A549 (cell line): Measurements from ENCODE around the gene NKAIN2. TPM values are rescaled to one million over a fixed set of nuclear protein-coding genes. Genes with fewer than 3 reads are reported as not detected.

ENCODE experiments used
- ATAC-seq, 2 experiments: fragments of 200-7000 bp in 1 of 2; fragments of >200 bp in 1 of 2; cut with Nextera tagmentation in 1 of 2; cut with Tn5 transposase in 1 of 2; 3 replicates each; pipeline versions ENCODE4 v1.8.0 to v1.9.1; 2018 to 2020; ENCODE audit warnings: mild to moderate bottlenecking in 1 of 2, moderate library complexity in 1 of 2
- CTCF ChIA-PET: fragments of 300-600 bp; sonication (Branson Sonifier 250); formaldehyde crosslinking; extraction: SDS; loops from one replicate; lab custom pipeline; 2021; ENCODE audit warnings: antibody characterized with exemption, inconsistent platforms; lab: Yijun Ruan, JAX
- POLR2A ChIA-PET: fragments of 350-600 bp; formaldehyde crosslinking; extraction: SDS; loops from one replicate; lab custom pipeline; 2021; ENCODE audit warnings: antibody characterized with exemption, inconsistent platforms; lab: Yijun Ruan, JAX
- DNase-seq, 2 experiments: peaks; one replicate each; pipeline versions ENCODE4 v3.0.0 to v3.0.0-alpha.2; 2011 to 2016; ENCODE audit warnings: low read depth in 1 of 2, low spot score in 1 of 2
- FAIRE-seq: peaks from 2 replicates; lab custom pipeline; 2011; peaks lifted over from hg19 to GRCh38; lab: Jason Lieb, UNC
- H3K27ac ChIP-seq, 2 experiments: fragments of >200 bp; sonication (Bioruptor Twin); formaldehyde crosslinking; 3 replicates each; pipeline ENCODE4 v1.5.1; 2016 to 2017
- H3K4me1 ChIP-seq: fragments of >200 bp; sonication (Bioruptor Twin); formaldehyde crosslinking; 3 replicates; pipeline ENCODE4 v1.6.1; 2016
- H3K4me2 ChIP-seq: fragments of >200 bp; sonication (Bioruptor Twin); formaldehyde crosslinking; 3 replicates; pipeline ENCODE4 v1.6.1; 2016
- H3K4me3 ChIP-seq: fragments of >200 bp; sonication (Bioruptor Twin); formaldehyde crosslinking; 3 replicates; pipeline ENCODE4 v1.5.1; 2016
- H3K9me3 ChIP-seq: fragments of >200 bp; sonication (Bioruptor Twin); formaldehyde crosslinking; 3 replicates; pipeline ENCODE4 v1.6.1; 2016
- CBX2 ChIP-seq: fragments of 200-600 bp; sonication (generic); IDR thresholded peaks from 2 replicates; pipeline ENCODE4 v1.6.1; 2016; ENCODE audit warnings: low read depth, mild to moderate bottlenecking, borderline replicate concordance
- CHD4 ChIP-seq: fragments of 200-600 bp; sonication (generic); IDR thresholded peaks from 2 replicates; pipeline ENCODE4 v1.6.1; 2016; ENCODE audit warnings: antibody characterized with exemption, mild to moderate bottlenecking, borderline replicate concordance
- EHMT2 ChIP-seq: fragments of 200-600 bp; sonication (generic); IDR thresholded peaks from 2 replicates; pipeline ENCODE4 v1.6.1; 2016; ENCODE audit warnings: antibody characterized with exemption, low read depth, mild to moderate bottlenecking, moderate library complexity
- EP300 ChIP-seq, 2 experiments: fragments of >200 bp; sonication (Bioruptor Twin); formaldehyde crosslinking; IDR thresholded peaks; 2 replicates in 1 of 2; 3 replicates in 1 of 2; pipeline ENCODE4 v1.6.1; 2016 to 2017
- FOSB ChIP-seq: fragments of 250-450 bp; sonication (Bioruptor Pico); IDR thresholded peaks from 2 replicates; pipeline ENCODE4 v1.5.0; 2020; ENCODE audit warnings: mild to moderate bottlenecking, moderate library complexity
- FOSL2 ChIP-seq, 2 experiments: fragments of 450-650 bp in 1 of 2; fragments of >200 bp in 1 of 2; sonication (Bioruptor Twin) in 1 of 2; formaldehyde crosslinking; IDR thresholded peaks; 2 replicates each; pipeline versions ENCODE4 v1.5.0 to v1.6.1; 2016 to 2020; ENCODE audit warnings: mild to moderate bottlenecking in 1 of 2, moderate library complexity in 1 of 2
- FOXS1 ChIP-seq: fragments of 250-450 bp; sonication (Bioruptor Pico); IDR thresholded peaks from 2 replicates; pipeline ENCODE4 v1.5.0; 2020; ENCODE audit warnings: mild to moderate bottlenecking, moderate library complexity
- HDAC2 ChIP-seq: fragments of 200-600 bp; sonication (generic); IDR thresholded peaks from 2 replicates; pipeline ENCODE4 v1.6.1; 2016
- JUN ChIP-seq, 2 experiments: fragments of >200 bp; sonication (Bioruptor Twin); formaldehyde crosslinking; IDR thresholded peaks; 2 replicates in 1 of 2; 3 replicates in 1 of 2; pipeline ENCODE4 v1.6.1; 2016 to 2017
- MAFK ChIP-seq: fragments of 450-650 bp; IDR thresholded peaks from 2 replicates; pipeline ENCODE4 v1.6.1; 2014; ENCODE audit not compliant: partially characterized antibody
- NFE2L2 ChIP-seq: fragments of 150-350 bp; conservative IDR thresholded peaks from 2 replicates; pipeline ENCODE4 v1.6.1; 2014; ENCODE audit warnings: low read length
- NR3C1 ChIP-seq: fragments of >200 bp; sonication (Bioruptor Twin); formaldehyde crosslinking; IDR thresholded peaks from 3 replicates; pipeline ENCODE4 v1.6.1; 2017
- PHF8 ChIP-seq: fragments of 200-600 bp; sonication (generic); IDR thresholded peaks from 2 replicates; pipeline ENCODE4 v1.6.1; 2016; ENCODE audit warnings: low read depth, mild to moderate bottlenecking, antibody characterized with exemption, moderate library complexity, borderline replicate concordance
- POLR2A ChIP-seq: IDR thresholded peaks from 2 replicates; pipeline ENCODE4 v1.6.1; 2012; ENCODE audit warnings: mild to moderate bottlenecking, low read length
- POLR2AphosphoS2 ChIP-seq: conservative IDR thresholded peaks from 2 replicates; pipeline ENCODE4 v1.6.1; 2012; ENCODE audit warnings: low read length, improper control_type of control experiment, inconsistent platforms
- RARB ChIP-seq: fragments of 250-450 bp; sonication (Bioruptor Pico); IDR thresholded peaks from 2 replicates; pipeline ENCODE4 v1.8.0; 2021; ENCODE audit warnings: mild to moderate bottlenecking, moderate library complexity
- RCOR1 ChIP-seq: fragments of 150-350 bp; IDR thresholded peaks from 2 replicates; pipeline ENCODE4 v1.6.1; 2014; ENCODE audit warnings: antibody characterized with exemption, low read length, low read depth
- SMC3 ChIP-seq: fragments of >200 bp; sonication (Bioruptor Twin); formaldehyde crosslinking; IDR thresholded peaks from 3 replicates; pipeline ENCODE4 v1.6.1; 2018; ENCODE audit warnings: inconsistent platforms
- SREBF2 ChIP-seq: fragments of 450-650 bp; IDR thresholded peaks from 2 replicates; pipeline ENCODE4 v1.6.1; 2014; ENCODE audit warnings: mild to moderate bottlenecking, moderate library complexity
- ZFP36 ChIP-seq: fragments of 450-650 bp; IDR thresholded peaks from 2 replicates; pipeline ENCODE4 v1.6.1; 2014; ENCODE audit warnings: borderline replicate concordance; ENCODE audit not compliant: partially characterized antibody
- WGBS: methylation state at CpG from one replicate; pipeline ENCODE4 v1.1.6; 2017; ENCODE audit errors: missing lambda C conversion rate; 5-methylcytosine and 5-hydroxymethylcytosine counted together
- polyA plus RNA-seq, 4 experiments: library from polyadenylated mRNA; depleted of rRNA in 3 of 4; stranded (reverse); fragments of >200 nt; fragmentation: RNase III in 1 of 4; extraction: RNeasy Plus Mini Kit Qiagen cat#74134 plus additional on column Dnase treatment in 1 of 4; gene quantifications; 2 replicates in 3 of 4; 3 replicates in 1 of 4; pipeline ENCODE4 v1.2.3, GENCODE V29; 2011 to 2017
- TF ChIP-seq, protein P1 (sequence below): IDR thresholded peaks from 2 replicates; pipeline ENCODE4 v1.6.1; 2012; ENCODE audit warnings: low read depth, borderline replicate concordance
- TF ChIP-seq, protein P2 (sequence below): fragments of >200 bp; sonication (Bioruptor Twin); formaldehyde crosslinking; IDR thresholded peaks from 2 replicates; pipeline ENCODE4 v1.6.1; 2016
- TF ChIP-seq, protein P3 (sequence below): fragments of >200 bp; sonication (Bioruptor Twin); formaldehyde crosslinking; IDR thresholded peaks from 3 replicates; pipeline ENCODE4 v1.5.1; 2016
- TF ChIP-seq, protein P4 (sequence below): fragments of >200 bp; sonication (Bioruptor Twin); formaldehyde crosslinking; IDR thresholded peaks from 3 replicates; pipeline ENCODE4 v1.6.1; 2016
- TF ChIP-seq, protein P5 (sequence below): IDR thresholded peaks from 2 replicates; pipeline ENCODE4 v1.6.1; 2012
- TF ChIP-seq, protein P6 (sequence below): fragments of 250-450 bp; sonication (Bioruptor Pico); IDR thresholded peaks from 2 replicates; pipeline ENCODE4 v1.5.0; 2021; ENCODE audit warnings: mild to moderate bottlenecking, moderate library complexity, borderline replicate concordance
- TF ChIP-seq, protein P7 (sequence below): IDR thresholded peaks from 2 replicates; pipeline ENCODE4 v1.6.1; 2012

The NKAIN2 gene
- polyA plus RNA-seq, 2 of the 4 experiments (the other 2 are of a cell fraction): not detected

DNA sequence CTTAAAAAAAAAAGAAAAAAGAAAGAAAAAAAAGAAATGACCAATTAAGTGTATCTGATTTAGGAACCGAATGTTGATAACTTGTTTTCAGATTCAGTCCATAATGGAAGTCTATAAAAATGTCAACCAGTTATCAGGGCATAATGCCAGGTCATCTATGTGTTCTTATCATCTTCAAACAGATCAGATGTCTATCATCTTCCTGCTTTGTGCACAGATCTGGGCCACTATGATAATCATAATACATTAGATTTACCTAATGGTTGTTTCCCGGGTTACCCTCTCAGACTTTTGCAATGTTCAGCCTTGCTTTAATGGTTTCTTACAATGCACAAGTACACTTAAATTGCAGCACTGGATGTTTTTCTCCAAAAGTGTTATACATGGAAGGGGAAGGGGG is 100.6 kb downstream of the NKAIN2 start:
- TF ChIP-seq JUN (IDR thresholded peaks at IDR 0.05) (no peak), FOXS1 (no peak), EHMT2 (no peak), CHD4 (no peak), POLR2A (no peak), MAFK (no peak), NFE2L2 (no peak), SMC3 (no peak), POLR2AphosphoS2 (no peak), RARB (CRISPR knock-in tag) (no peak), PHF8 (no peak), HDAC2 (no peak), ZFP36 (no peak), CBX2 (no peak), NR3C1 (no peak)
- TF ChIP-seq, protein P1, sequence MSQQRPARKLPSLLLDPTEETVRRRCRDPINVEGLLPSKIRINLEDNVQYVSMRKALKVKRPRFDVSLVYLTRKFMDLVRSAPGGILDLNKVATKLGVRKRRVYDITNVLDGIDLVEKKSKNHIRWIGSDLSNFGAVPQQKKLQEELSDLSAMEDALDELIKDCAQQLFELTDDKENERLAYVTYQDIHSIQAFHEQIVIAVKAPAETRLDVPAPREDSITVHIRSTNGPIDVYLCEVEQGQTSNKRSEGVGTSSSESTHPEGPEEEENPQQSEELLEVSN: no peak
- TF ChIP-seq, protein P2, sequence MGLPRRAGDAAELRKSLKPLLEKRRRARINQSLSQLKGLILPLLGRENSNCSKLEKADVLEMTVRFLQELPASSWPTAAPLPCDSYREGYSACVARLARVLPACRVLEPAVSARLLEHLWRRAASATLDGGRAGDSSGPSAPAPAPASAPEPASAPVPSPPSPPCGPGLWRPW: no peak
- TF ChIP-seq, protein P3, sequence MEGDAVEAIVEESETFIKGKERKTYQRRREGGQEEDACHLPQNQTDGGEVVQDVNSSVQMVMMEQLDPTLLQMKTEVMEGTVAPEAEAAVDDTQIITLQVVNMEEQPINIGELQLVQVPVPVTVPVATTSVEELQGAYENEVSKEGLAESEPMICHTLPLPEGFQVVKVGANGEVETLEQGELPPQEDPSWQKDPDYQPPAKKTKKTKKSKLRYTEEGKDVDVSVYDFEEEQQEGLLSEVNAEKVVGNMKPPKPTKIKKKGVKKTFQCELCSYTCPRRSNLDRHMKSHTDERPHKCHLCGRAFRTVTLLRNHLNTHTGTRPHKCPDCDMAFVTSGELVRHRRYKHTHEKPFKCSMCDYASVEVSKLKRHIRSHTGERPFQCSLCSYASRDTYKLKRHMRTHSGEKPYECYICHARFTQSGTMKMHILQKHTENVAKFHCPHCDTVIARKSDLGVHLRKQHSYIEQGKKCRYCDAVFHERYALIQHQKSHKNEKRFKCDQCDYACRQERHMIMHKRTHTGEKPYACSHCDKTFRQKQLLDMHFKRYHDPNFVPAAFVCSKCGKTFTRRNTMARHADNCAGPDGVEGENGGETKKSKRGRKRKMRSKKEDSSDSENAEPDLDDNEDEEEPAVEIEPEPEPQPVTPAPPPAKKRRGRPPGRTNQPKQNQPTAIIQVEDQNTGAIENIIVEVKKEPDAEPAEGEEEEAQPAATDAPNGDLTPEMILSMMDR: no peak
- TF ChIP-seq, protein P4, sequence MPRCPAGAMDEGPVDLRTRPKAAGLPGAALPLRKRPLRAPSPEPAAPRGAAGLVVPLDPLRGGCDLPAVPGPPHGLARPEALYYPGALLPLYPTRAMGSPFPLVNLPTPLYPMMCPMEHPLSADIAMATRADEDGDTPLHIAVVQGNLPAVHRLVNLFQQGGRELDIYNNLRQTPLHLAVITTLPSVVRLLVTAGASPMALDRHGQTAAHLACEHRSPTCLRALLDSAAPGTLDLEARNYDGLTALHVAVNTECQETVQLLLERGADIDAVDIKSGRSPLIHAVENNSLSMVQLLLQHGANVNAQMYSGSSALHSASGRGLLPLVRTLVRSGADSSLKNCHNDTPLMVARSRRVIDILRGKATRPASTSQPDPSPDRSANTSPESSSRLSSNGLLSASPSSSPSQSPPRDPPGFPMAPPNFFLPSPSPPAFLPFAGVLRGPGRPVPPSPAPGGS: no peak
- TF ChIP-seq, protein P5, sequence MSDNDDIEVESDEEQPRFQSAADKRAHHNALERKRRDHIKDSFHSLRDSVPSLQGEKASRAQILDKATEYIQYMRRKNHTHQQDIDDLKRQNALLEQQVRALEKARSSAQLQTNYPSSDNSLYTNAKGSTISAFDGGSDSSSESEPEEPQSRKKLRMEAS: no peak
- no peak overlapping the region for H3K4me3 ChIP-seq
- H3K27ac ChIP-seq: no peak overlapping the region
- DNase-seq: no peak
- no peak for FAIRE-seq
- no peaks in the 10 kb centered on the region for H3K4me1 ChIP-seq
- ChIA-PET CTCF (no interaction called here), POLR2A (no interaction called here)
- ATAC-seq: no peak
- no peaks in the 10 kb centered on the region for H3K9me3 ChIP-seq
- 40% methylated on average over 2 of the region's 2 CpGs for WGBS
- H3K4me2 ChIP-seq: no peak overlapping the region

DNA sequence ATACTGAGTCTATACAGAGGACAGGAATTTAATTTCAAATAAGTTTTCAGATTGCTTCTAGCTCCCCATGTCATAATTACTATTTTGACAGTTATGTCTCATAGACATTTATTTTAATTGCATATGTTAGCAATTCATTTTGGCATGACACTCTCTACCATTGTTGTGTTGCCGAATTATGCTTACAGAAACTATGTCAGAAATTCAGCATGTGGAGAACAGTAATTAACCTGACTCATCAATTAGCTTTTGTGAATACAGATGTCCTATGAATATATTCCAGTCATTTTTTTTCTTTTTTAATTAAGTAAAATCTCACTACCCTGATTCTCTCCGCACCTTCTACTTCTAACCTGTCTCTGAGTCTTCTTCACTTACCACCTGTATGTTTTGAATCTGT is 105.1 kb downstream of the NKAIN2 start:
- ChIA-PET CTCF (no interaction called here), POLR2A (no interaction called here)
- Histone ChIP-seq H3K9me3 (no peaks in the 10 kb centered on the region), H3K4me1 (no peaks in the 10 kb centered on the region), H3K27ac (no peak overlapping the region), H3K4me3 (no peak overlapping the region), H3K4me2 (no peak overlapping the region)
- 18% methylated on average over 2 of the region's 2 CpGs for WGBS
- ATAC-seq (no peak), FAIRE-seq (no peak), DNase-seq (no peak)
- TF ChIP-seq FOSB (CRISPR knock-in tag): no peak
- TF ChIP-seq HDAC2: no peak

DNA sequence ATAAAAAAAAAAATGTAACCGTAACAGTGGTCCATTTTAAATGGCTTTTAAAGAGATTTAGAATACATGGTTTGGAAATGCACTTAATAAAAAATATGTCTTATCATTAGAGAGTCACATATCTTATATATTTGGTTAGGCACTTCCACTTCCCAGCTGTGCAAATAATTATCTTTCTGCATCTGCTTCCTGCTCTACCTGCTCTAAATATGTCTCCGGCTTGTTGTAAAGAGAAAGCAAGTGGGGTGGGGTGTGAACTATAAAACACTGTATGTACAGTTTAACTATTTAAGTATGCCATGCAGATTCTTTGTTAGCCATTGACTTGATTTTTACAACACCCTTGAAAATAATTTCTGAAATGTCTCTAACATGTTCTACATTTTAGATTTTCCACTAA is 106.3 kb downstream of the NKAIN2 start:
- 33% methylated on average over 2 of the region's 2 CpGs for WGBS
- DNase-seq (no peak), FAIRE-seq (no peak), ATAC-seq (no peak)
- no peaks in the 10 kb centered on the region for H3K4me1 ChIP-seq
- no peaks in the 10 kb centered on the region for H3K9me3 ChIP-seq
- no peak overlapping the region for H3K4me3 ChIP-seq
- POLR2A ChIA-PET: no interaction called here
- H3K27ac ChIP-seq: no peak overlapping the region
- H3K4me2 ChIP-seq: no peak overlapping the region
- CTCF ChIA-PET: no interaction called here
- TF ChIP-seq HDAC2 (no peak), CHD4 (no peak), FOXS1 (no peak), PHF8 (no peak), RCOR1 (no peak), FOSL2 (IDR thresholded peaks at IDR 0.05) (no peak), FOSL2 (CRISPR knock-in tag; IDR thresholded peaks at IDR 0.05) (no peak), RARB (CRISPR knock-in tag) (no peak), SREBF2 (no peak), EP300 (IDR thresholded peaks at IDR 0.05) (no peak)
- TF ChIP-seq, protein P6, sequence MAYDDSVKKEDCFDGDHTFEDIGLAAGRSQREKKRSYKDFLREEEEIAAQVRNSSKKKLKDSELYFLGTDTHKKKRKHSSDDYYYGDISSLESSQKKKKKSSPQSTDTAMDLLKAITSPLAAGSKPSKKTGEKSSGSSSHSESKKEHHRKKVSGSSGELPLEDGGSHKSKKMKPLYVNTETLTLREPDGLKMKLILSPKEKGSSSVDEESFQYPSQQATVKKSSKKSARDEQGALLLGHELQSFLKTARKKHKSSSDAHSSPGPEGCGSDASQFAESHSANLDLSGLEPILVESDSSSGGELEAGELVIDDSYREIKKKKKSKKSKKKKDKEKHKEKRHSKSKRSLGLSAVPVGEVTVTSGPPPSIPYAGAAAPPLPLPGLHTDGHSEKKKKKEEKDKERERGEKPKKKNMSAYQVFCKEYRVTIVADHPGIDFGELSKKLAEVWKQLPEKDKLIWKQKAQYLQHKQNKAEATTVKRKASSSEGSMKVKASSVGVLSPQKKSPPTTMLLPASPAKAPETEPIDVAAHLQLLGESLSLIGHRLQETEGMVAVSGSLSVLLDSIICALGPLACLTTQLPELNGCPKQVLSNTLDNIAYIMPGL (CRISPR knock-in tag): no peak
- TF ChIP-seq, protein P7, sequence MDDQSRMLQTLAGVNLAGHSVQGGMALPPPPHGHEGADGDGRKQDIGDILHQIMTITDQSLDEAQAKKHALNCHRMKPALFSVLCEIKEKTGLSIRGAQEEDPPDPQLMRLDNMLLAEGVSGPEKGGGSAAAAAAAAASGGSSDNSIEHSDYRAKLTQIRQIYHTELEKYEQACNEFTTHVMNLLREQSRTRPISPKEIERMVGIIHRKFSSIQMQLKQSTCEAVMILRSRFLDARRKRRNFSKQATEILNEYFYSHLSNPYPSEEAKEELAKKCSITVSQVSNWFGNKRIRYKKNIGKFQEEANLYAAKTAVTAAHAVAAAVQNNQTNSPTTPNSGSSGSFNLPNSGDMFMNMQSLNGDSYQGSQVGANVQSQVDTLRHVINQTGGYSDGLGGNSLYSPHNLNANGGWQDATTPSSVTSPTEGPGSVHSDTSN: no peak
